Spinal cord (tissue), 10 donors: Measurements from ENCODE around the gene OR56B4. TPM values are rescaled to one million over a fixed set of nuclear protein-coding genes. Genes with fewer than 3 reads are reported as not detected.
A peak's percentile ranks its signal among the peaks of the same experiment; 100 is the strongest.
"Not testable (repeated sequence)": the region's sequence is repeated elsewhere in the genome, so short reads cannot be mapped to it uniquely, and the experiment has no call there.

ENCODE experiments used
- DNase-seq, 6 donors: peaks; one replicate each; pipeline versions ENCODE4 v3.0.0 to v3.0.0-alpha.2; 2013 to 2015; ENCODE audit warnings: low spot score in 6 of 6, low read depth in 4 of 6
- H3K27ac ChIP-seq: one replicate; pipeline ENCODE4 v1.5.1; 2013; ENCODE audit warnings: low read depth, low read length, control low read depth
- H3K27me3 ChIP-seq: one replicate; pipeline ENCODE4 v1.6.1; 2013; ENCODE audit warnings: low read length; ENCODE audit not compliant: control insufficient read depth, insufficient read depth
- H3K36me3 ChIP-seq: one replicate; pipeline ENCODE4 v1.6.1; 2013; ENCODE audit warnings: low read length; ENCODE audit not compliant: control insufficient read depth, insufficient read depth
- H3K4me1 ChIP-seq: one replicate; pipeline ENCODE4 v1.6.1; 2013; ENCODE audit warnings: low read length; ENCODE audit not compliant: control insufficient read depth, insufficient read depth
- H3K4me3 ChIP-seq: one replicate; pipeline ENCODE4 v1.5.1; 2013; ENCODE audit warnings: low read depth, low read length, control low read depth
- H3K9me3 ChIP-seq: one replicate; pipeline ENCODE4 v1.6.1; 2013; ENCODE audit warnings: low read length; ENCODE audit not compliant: control insufficient read depth, insufficient read depth
- WGBS: methylation state at CpG from one replicate; pipeline ENCODE4 v1.1.5; 2013; ENCODE audit warnings: missing lambda C conversion rate; ENCODE audit not compliant: insufficient coverage; 5-methylcytosine and 5-hydroxymethylcytosine counted together
- long read RNA-seq, 4 donors: transcript quantifications; one replicate each; lab custom pipeline, GENCODE V29; 2026
- polyA plus RNA-seq, 2 donors: library from polyadenylated mRNA; unstranded; fragments of 120-200 nt; gene quantifications; one replicate each; pipeline ENCODE4 v1.2.1, GENCODE V29; 2013; ENCODE audit not compliant: insufficient read length in 2 of 2
- total RNA-seq, 2 donors: library from RNA; depleted of rRNA in 1 of 2; stranded (reverse); fragments of 120-200 nt in 1 of 2; fragments of >200 nt in 1 of 2; gene quantifications; one replicate each; pipeline versions ENCODE4 v1.2.3 to v1.2.4, GENCODE V29; 2013 to 2014
- donor health status: healthy.

OR56B4 gene
- total RNA-seq (not detected), polyA plus RNA-seq (not detected)
- long read RNA-seq, donor 1, result 0 reads
- long read RNA-seq, donor 2, result 0 reads
- long read RNA-seq, donor 3, result 0 reads
- long read RNA-seq, donor 4, result 0 reads

DNA sequence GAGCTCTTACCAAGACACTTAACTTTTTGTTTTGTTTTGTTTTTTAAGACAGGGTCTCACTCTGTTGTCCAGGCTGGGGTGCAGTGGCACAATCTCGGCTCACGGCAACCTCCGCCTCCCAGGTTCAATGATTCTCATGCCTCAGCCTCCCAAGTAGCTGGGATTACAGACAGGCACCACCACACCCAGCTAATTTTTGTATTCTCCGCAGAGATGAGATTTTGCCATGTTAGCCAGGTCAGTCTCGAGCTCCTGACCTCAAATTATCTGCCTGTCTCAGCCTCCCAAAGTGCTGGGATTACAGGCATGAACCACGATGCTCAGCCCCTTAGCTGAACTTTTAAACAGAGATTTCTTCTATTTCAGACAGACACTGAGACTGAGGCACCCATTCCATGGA is at the start of gene OR56B4:
Gene OR56B4 (plus strand): TSS at position 301 of the 400 bp plus-strand sequence. CDS start 95 bp downstream, at position 396.
- 76% methylated on average over 6 of the region's 6 CpGs for WGBS
- DNase-seq, H3K36me3 ChIP-seq: not testable (repeated sequence)

DNA sequence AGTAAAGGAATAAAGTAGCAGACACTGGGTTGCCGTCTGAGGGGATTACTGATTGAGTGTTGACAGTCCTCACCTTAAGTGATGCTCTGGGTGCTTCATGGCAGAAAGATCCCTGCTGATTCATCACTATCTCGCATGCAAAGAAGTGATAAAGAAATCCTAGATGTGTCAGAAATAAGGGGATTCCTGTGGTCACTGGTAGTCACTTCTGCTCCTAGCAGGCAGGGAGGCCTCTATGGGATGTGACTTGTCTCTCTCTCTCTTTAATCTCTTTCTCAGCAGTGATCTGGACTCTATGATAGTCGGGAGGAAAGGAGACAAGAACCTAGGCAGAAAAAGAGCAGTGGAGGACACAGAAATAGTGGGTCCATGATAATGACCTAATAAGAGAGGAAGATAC is 46.0 kb upstream of the OR56B4 start:
- H3K9me3 ChIP-seq, result no peaks in the 10 kb centered on the region
- 80% methylated on average over 2 of the region's 3 CpGs for WGBS
- no peaks in the 10 kb centered on the region for H3K27me3 ChIP-seq
- H3K4me1 ChIP-seq, result no peaks in the 10 kb centered on the region
- no peak overlapping the region for H3K27ac ChIP-seq
- no peak for DNase-seq
- H3K4me3 ChIP-seq, result no peak overlapping the region
- H3K36me3 ChIP-seq, result no peaks in the 10 kb centered on the region

More for the DNA sequence above, at the start of gene OR56B4:
- not testable (repeated sequence) for H3K27ac ChIP-seq, H3K9me3 ChIP-seq, H3K4me3 ChIP-seq, H3K27me3 ChIP-seq, H3K4me1 ChIP-seq

- H3K9me3 ChIP-seq, result no peaks in the 10 kb centered on the region
- no peaks in the 10 kb centered on the region for H3K36me3 ChIP-seq
- H3K27ac ChIP-seq, result no peak overlapping the region
- no peak overlapping the region for H3K4me3 ChIP-seq
- DNase-seq, result no peak
- WGBS, result 33% methylated on average over 3 of the region's 5 CpGs
- no peaks in the 10 kb centered on the region for H3K4me1 ChIP-seq
- no peaks in the 10 kb centered on the region for H3K27me3 ChIP-seq
Observed at GRCh38 chr11:6062691-6063358, 44.7 kb upstream of the OR56B4 start.

DNA sequence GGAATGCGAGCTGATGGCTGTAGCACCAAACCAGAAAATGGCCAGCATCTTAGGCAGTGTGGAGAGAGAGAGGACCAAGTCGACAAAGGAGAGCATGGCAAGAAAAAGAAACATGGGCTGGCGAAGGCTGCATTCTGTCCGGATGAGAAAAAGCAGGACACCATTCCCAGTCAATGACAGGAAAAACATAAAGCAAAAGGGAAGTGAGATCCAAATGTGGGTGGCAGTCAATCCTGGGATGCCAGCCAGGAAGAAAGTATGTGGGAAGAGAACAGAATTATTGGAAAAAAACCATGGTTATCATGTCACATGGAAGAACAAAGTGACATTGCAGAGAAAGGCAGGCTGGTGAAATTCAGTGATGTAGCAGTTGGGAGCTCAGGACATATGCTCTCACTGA is 40.0 kb upstream of the OR56B4 start:
- peak in 1 of 6 donors; percentile 79 for DNase-seq
- no peaks in the 10 kb centered on the region for H3K9me3 ChIP-seq
- WGBS, result 95% methylated on average over 4 of the region's 4 CpGs
- H3K27ac ChIP-seq, result no peak overlapping the region
- no peaks in the 10 kb centered on the region for H3K4me1 ChIP-seq
- H3K36me3 ChIP-seq, result no peaks in the 10 kb centered on the region
- no peak overlapping the region for H3K4me3 ChIP-seq
- H3K27me3 ChIP-seq, result no peaks in the 10 kb centered on the region

DNA sequence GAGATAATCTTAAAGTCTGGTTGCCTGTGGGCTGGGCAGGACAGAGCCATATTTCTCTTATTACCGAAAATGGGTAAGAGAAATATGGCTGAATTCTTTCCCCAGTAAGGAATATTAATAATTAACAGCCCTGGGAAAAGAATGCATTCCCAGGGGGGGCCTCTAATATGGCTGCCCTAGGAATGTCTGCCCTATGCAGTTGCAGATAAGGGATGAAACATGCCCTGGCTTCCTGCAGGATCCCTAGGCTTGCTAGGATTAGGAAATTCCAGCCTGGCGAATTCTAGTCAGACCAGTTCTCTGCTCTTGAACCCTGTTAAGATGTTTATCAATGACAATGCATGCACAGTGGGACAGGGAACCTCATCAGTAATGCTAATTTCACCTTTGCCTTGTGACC is 31.0 kb upstream of the OR56B4 start:
- H3K4me1 ChIP-seq, H3K27ac ChIP-seq, H3K9me3 ChIP-seq, H3K4me3 ChIP-seq, DNase-seq, H3K36me3 ChIP-seq, H3K27me3 ChIP-seq: not testable (repeated sequence)
- WGBS, result 60% methylated on average over 1 of the region's 2 CpGs

DNA sequence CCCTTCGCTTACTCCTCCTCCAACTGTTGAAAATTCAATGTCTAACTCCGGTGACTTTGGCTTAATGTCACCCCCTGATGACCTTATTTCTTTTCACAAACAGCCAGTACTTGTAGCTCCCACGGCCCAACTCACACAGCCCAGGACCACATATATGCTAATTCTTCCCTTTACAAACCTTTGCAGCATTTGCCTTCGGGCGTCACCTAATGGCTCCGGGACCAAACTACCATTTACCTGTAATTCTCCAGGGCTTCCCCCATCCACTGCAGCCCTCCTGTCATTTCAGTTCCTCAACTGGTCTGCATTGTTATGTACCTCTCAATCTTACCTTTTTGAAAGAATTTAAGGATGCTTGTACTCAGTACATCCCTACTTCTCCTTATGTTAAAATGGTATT is 29.8 kb upstream of the OR56B4 start:
- H3K27ac ChIP-seq, result no peak overlapping the region
- H3K9me3 ChIP-seq, result no peaks in the 10 kb centered on the region
- WGBS, result 75% methylated on average over 6 of the region's 6 CpGs
- no peak for DNase-seq
- no peaks in the 10 kb centered on the region for H3K36me3 ChIP-seq
- H3K4me1 ChIP-seq, result no peaks in the 10 kb centered on the region
- no peaks in the 10 kb centered on the region for H3K27me3 ChIP-seq
- no peak overlapping the region for H3K4me3 ChIP-seq

DNA sequence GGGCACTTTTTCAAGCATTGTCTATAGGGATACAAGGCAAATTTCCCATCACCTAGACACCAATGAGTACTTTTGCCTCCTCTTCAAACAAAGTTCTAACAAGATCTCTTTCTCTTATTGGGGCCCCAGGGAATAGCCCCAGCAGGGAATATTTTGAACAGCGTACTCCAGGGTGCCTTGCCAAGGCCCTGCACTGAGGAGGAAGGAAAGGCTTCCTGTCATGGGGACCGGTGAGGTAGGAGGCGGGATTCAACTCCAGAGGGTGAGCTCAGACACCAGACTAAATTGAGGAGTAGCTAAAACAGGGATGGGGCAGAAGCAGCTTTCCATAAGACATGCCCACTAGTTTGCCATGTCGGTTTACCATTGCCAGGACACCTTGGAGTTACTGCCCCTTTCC is 28.0 kb upstream of the OR56B4 start:
- no peak overlapping the region for H3K4me3 ChIP-seq
- no peaks in the 10 kb centered on the region for H3K27me3 ChIP-seq
- no peak for DNase-seq
- WGBS, result 71% methylated on average over 4 of the region's 4 CpGs
- H3K36me3 ChIP-seq, result no peaks in the 10 kb centered on the region
- H3K4me1 ChIP-seq, result no peaks in the 10 kb centered on the region
- no peak overlapping the region for H3K27ac ChIP-seq
- no peaks in the 10 kb centered on the region for H3K9me3 ChIP-seq

DNA sequence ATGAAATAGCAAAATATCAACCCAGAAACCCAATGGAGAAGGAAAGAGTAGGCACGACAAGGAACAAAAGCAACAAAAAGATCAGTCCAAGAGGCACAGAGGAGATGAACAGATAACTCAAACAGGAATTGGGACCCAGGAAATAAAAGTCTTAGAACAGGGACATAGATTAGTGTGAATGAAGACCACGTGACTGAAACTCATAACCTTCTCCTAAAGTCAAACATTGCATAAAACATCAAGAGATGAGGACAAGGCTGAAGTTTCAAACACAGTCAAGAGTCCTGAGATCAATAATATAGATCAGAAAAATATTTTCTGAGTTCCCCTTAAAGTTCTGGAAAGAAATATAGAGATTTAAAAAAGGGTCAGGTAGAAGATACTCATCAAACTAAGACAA is 24.4 kb upstream of the OR56B4 start:
- H3K27me3 ChIP-seq, result no peaks in the 10 kb centered on the region
- DNase-seq, result no peak
- H3K36me3 ChIP-seq, result no peaks in the 10 kb centered on the region
- H3K4me3 ChIP-seq, result no peak overlapping the region
- no peaks in the 10 kb centered on the region for H3K4me1 ChIP-seq
- WGBS, result 100% methylated on average over 1 of the region's 2 CpGs
- H3K27ac ChIP-seq, result no peak overlapping the region
- no peaks in the 10 kb centered on the region for H3K9me3 ChIP-seq

- Histone ChIP-seq H3K36me3 (no peaks in the 10 kb centered on the region), H3K27me3 (no peaks in the 10 kb centered on the region), H3K4me1 (no peaks in the 10 kb centered on the region), H3K9me3 (no peaks in the 10 kb centered on the region), H3K4me3 (no peak overlapping the region), H3K27ac (no peak overlapping the region)
- DNase-seq, result no peak
- 80% methylated on average over 2 of the region's 3 CpGs for WGBS
Observed at GRCh38 chr11:6084587-6084986, 22.9 kb upstream of the OR56B4 start.

GRCh38 chr11:6094186-6094585 is 13.3 kb upstream of the OR56B4 start:
- Histone ChIP-seq H3K36me3 (no peaks in the 10 kb centered on the region), H3K27ac (no peak overlapping the region), H3K4me1 (no peaks in the 10 kb centered on the region), H3K9me3 (no peaks in the 10 kb centered on the region), H3K27me3 (no peaks in the 10 kb centered on the region), H3K4me3 (no peak overlapping the region)
- DNase-seq, result no peak
- 71% methylated on average over 1 of the region's 1 CpG for WGBS
